IMR-90 (cell line): ENCODE measurements around the gene SLC26A1.

Experiments
- BHLHE40 ChIP-seq: fragments of 150-350 bp; IDR thresholded peaks from 2 replicates; pipeline ENCODE4 v1.6.1; 2016; ENCODE audit warnings: mild to moderate bottlenecking, low read depth, low read length
- CEBPB ChIP-seq: IDR thresholded peaks from 2 replicates; pipeline ENCODE4 v1.6.1; 2012; ENCODE audit warnings: low read depth, low read length, improper control_type of control experiment
- CTCF ChIP-seq: conservative IDR thresholded peaks from 2 replicates; pipeline ENCODE4 v1.5.1; 2012; ENCODE audit warnings: mild to moderate bottlenecking, low read depth, low read length, improper control_type of control experiment
- FOS ChIP-seq: fragments of 150-350 bp; IDR thresholded peaks from 2 replicates; pipeline ENCODE4 v1.6.1; 2016; ENCODE audit warnings: low read depth, low read length
- MAFK ChIP-seq: IDR thresholded peaks from 2 replicates; pipeline ENCODE4 v1.6.1; 2012; ENCODE audit warnings: low read depth, low read length, improper control_type of control experiment
- POLR2A ChIP-seq: IDR thresholded peaks from 2 replicates; pipeline ENCODE4 v1.6.1; 2012; ENCODE audit warnings: mild to moderate bottlenecking, low read depth, low read length
- RAD21 ChIP-seq: IDR thresholded peaks from 2 replicates; pipeline ENCODE4 v1.6.1; 2012; ENCODE audit warnings: low read length, improper control_type of control experiment
- TF ChIP-seq, protein P1 (sequence below): fragments of 150-350 bp; IDR thresholded peaks from 2 replicates; pipeline ENCODE4 v1.6.1; 2016; ENCODE audit warnings: low read depth, mild to moderate bottlenecking, low read length, moderate library complexity, borderline replicate concordance

DNA sequence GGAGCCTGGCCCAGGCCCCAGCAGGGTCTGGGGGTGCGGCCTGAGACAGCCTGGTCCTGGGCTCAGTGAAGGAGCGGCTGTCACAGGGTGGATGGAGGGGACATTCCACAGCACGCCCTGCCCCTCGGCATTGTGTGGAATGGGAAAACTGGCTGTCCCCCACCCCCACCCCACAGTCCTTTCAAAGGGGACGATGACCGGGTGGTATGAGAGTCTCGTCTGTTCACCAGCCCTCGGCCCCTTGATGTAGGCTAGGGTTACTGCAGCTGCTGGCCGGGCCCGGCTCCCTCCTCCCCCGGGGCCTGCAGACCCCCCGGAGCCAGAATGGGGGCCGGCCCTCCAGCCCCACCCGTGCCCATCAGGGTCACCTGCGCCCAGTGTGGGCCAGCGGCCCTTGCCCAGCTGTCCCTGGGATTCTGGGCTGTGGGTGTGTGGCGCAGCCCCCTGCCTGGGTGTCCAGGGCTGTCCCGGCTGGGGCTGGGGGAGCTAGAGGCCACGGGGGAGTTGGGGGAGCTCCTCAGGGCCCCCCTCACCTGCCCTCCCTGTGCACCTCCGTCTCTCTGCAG is 30.0 kb upstream of the SLC26A1 start:
- TF ChIP-seq CEBPB (no peak), CTCF (no peak), POLR2A (no peak), BHLHE40 (no peak), MAFK (no peak), FOS (no peak), RAD21 (no peak)
- TF ChIP-seq, protein P1, sequence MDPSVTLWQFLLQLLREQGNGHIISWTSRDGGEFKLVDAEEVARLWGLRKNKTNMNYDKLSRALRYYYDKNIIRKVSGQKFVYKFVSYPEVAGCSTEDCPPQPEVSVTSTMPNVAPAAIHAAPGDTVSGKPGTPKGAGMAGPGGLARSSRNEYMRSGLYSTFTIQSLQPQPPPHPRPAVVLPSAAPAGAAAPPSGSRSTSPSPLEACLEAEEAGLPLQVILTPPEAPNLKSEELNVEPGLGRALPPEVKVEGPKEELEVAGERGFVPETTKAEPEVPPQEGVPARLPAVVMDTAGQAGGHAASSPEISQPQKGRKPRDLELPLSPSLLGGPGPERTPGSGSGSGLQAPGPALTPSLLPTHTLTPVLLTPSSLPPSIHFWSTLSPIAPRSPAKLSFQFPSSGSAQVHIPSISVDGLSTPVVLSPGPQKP, result no peak
